IMR-90 (cell line): ENCODE results near the gene GFM2.

Experiments used
- BHLHE40 ChIP-seq: fragments of 150-350 bp; IDR thresholded peaks from 2 replicates; pipeline ENCODE4 v1.6.1; 2016; ENCODE audit warnings: mild to moderate bottlenecking, low read depth, low read length
- CEBPB ChIP-seq: IDR thresholded peaks from 2 replicates; pipeline ENCODE4 v1.6.1; 2012; ENCODE audit warnings: low read depth, low read length, improper control_type of control experiment
- FOS ChIP-seq: fragments of 150-350 bp; IDR thresholded peaks from 2 replicates; pipeline ENCODE4 v1.6.1; 2016; ENCODE audit warnings: low read depth, low read length
- MAZ ChIP-seq: IDR thresholded peaks from 2 replicates; pipeline ENCODE4 v1.6.1; 2012; ENCODE audit warnings: low read depth, mild to moderate bottlenecking, low read length, improper control_type of control experiment, moderate library complexity, borderline replicate concordance
- MXI1 ChIP-seq: IDR thresholded peaks from 2 replicates; pipeline ENCODE4 v1.6.1; 2012; ENCODE audit warnings: low read depth, mild to moderate bottlenecking, low read length, moderate library complexity, borderline replicate concordance
- POLR2A ChIP-seq: IDR thresholded peaks from 2 replicates; pipeline ENCODE4 v1.6.1; 2012; ENCODE audit warnings: mild to moderate bottlenecking, low read depth, low read length
- RAD21 ChIP-seq: IDR thresholded peaks from 2 replicates; pipeline ENCODE4 v1.6.1; 2012; ENCODE audit warnings: low read length, improper control_type of control experiment
- RCOR1 ChIP-seq: IDR thresholded peaks from 2 replicates; pipeline ENCODE4 v1.6.1; 2012; ENCODE audit warnings: mild to moderate bottlenecking, low read length, improper control_type of control experiment; ENCODE audit not compliant: insufficient replicate concordance
- RFX5 ChIP-seq: IDR thresholded peaks from 2 replicates; pipeline ENCODE4 v1.8.0; 2012; ENCODE audit warnings: low read depth, mild to moderate bottlenecking, low read length, moderate library complexity
- SMC3 ChIP-seq: fragments of 150-350 bp; IDR thresholded peaks from 2 replicates; pipeline ENCODE4 v1.6.1; 2016; ENCODE audit warnings: low read depth, mild to moderate bottlenecking, antibody characterized with exemption, low read length, moderate library complexity
- TF ChIP-seq, protein P1 (sequence below): conservative IDR thresholded peaks from 2 replicates; pipeline ENCODE4 v1.5.1; 2012; ENCODE audit warnings: mild to moderate bottlenecking, low read depth, low read length, improper control_type of control experiment
- TF ChIP-seq, protein P2 (sequence below): fragments of 150-350 bp; IDR thresholded peaks from 2 replicates; pipeline ENCODE4 v1.6.1; 2016; ENCODE audit warnings: low read depth, mild to moderate bottlenecking, low read length, moderate library complexity, borderline replicate concordance
- TF ChIP-seq, protein P3 (sequence below): fragments of 150-350 bp; IDR thresholded peaks from 2 replicates; pipeline ENCODE4 v1.6.1; 2017; ENCODE audit warnings: mild to moderate bottlenecking, antibody characterized with exemption, low read length, low read depth

DNA sequence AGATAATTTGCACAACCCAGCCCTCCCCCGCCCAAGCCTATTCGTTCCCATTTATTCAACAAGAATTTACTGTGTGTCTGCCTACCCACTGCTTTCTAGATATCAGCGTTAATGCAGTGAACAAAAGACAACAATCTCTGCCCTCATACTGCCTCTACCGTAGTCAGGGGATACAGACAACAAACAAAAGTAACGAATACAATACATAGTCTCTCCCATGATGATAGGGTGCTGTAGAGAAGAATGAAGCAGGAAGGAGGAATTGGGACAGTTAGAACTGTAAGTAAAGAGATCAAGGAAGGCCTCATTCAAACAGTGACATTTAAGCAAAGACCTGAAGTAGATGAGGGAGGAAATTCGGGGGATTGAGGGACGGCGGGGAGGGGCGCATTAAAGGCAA lies 1.7 kb downstream of the GFM2 start:
- TF ChIP-seq POLR2A = no peak
- TF ChIP-seq MAZ = no peak
- TF ChIP-seq, protein P1, sequence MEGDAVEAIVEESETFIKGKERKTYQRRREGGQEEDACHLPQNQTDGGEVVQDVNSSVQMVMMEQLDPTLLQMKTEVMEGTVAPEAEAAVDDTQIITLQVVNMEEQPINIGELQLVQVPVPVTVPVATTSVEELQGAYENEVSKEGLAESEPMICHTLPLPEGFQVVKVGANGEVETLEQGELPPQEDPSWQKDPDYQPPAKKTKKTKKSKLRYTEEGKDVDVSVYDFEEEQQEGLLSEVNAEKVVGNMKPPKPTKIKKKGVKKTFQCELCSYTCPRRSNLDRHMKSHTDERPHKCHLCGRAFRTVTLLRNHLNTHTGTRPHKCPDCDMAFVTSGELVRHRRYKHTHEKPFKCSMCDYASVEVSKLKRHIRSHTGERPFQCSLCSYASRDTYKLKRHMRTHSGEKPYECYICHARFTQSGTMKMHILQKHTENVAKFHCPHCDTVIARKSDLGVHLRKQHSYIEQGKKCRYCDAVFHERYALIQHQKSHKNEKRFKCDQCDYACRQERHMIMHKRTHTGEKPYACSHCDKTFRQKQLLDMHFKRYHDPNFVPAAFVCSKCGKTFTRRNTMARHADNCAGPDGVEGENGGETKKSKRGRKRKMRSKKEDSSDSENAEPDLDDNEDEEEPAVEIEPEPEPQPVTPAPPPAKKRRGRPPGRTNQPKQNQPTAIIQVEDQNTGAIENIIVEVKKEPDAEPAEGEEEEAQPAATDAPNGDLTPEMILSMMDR = no peak
- TF ChIP-seq, protein P2, sequence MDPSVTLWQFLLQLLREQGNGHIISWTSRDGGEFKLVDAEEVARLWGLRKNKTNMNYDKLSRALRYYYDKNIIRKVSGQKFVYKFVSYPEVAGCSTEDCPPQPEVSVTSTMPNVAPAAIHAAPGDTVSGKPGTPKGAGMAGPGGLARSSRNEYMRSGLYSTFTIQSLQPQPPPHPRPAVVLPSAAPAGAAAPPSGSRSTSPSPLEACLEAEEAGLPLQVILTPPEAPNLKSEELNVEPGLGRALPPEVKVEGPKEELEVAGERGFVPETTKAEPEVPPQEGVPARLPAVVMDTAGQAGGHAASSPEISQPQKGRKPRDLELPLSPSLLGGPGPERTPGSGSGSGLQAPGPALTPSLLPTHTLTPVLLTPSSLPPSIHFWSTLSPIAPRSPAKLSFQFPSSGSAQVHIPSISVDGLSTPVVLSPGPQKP = no peak
- no peak for TF ChIP-seq RAD21
- TF ChIP-seq FOS = no peak
- no peak for TF ChIP-seq RFX5
- no peak for TF ChIP-seq RCOR1
- TF ChIP-seq MXI1 = no peak
- no peak for TF ChIP-seq BHLHE40
- TF ChIP-seq, protein P3, sequence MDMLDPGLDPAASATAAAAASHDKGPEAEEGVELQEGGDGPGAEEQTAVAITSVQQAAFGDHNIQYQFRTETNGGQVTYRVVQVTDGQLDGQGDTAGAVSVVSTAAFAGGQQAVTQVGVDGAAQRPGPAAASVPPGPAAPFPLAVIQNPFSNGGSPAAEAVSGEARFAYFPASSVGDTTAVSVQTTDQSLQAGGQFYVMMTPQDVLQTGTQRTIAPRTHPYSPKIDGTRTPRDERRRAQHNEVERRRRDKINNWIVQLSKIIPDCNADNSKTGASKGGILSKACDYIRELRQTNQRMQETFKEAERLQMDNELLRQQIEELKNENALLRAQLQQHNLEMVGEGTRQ = no peak
- no peak for TF ChIP-seq CEBPB
- no peak for TF ChIP-seq SMC3
